Measurements from ENCODE around the gene RAP2B.

The RAP2B gene

DNA sequence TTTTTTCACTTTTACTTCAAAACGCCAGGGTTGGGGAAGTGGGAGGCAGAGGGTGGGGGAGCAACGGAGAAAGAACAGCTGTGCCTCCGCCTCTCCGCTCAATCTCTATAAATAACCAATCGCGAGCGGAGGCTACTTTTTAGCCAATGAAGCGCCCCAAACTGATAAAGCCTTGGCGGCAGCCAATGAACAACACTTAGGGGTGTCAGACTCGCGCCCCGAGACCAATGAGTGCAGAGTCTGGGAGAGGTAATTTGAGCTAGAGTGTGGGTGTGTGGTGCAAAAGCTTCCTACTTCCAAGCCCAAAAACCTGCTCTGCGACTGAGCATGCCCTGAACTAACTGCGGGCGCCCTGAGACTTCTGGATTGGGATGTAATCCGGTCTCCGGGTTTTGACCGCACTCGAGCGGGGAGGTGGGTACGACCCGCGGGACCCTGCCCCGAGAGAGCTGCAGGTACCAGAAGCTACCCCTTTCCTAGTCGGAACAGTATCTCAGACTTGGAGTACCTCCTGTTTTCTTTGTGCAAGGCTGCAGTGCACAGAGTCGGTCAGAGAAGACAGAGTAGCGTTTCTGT, 800 bp upstream of the RAP2B start:
- TF ChIP-seq CTCF (IDR thresholded peaks at IDR 0.05; ENCODE audit: low read depth, low read length), result no peak
- DNase-seq (ENCODE audit: extremely low read depth, low read depth), result peak; percentile 100

GRCh38 chr3:153162513-153163392, 727 bp downstream of the RAP2B start:
- TF ChIP-seq CTCF (IDR thresholded peaks at IDR 0.05; ENCODE audit: low read depth, low read length), result no peak
- no peak for DNase-seq (ENCODE audit: extremely low read depth, low read depth)

GRCh38 chr3:153163393-153163724, 1.3 kb downstream of the RAP2B start:
- no peak for DNase-seq (ENCODE audit: extremely low read depth, low read depth)

DNA sequence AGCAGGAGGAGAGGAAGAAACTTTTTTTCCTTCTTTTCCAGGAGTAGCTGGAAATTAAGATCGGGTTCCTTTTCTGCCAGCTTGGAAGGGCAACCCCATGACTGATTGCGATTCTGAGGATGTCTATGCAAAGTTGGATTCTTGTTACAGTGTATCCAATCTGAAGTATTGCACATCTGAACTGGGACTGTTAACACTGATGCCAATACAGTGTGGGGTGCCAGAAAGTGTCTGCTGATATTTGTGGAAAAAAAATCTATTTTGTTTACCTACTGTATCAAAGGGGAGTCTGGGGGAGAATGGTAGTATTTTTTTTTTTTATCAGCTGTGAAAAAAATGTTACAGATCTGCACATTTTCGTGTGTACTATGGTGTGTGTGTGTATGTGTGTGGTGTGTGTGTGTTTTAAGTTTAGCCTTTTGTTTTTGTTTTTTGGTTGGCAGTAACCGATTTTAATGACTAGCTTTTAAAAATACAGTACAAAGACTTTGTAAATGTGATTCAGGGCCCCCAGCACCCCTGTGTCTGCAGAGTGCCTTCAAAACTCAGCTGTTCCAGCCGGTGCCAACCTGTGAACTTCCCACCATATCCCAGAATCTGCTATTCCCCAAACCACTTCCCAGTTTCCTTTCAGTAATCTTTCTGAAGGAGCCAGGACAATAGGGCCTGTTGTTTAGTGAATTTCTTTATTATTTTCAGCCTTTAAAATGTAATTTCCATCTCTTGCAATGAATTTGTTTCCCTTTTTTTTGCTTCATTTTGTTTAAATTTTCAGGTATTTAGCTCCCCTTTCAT, 1.9 kb downstream of the RAP2B start:
- TF ChIP-seq CTCF (IDR thresholded peaks at IDR 0.05; ENCODE audit: low read depth, low read length), result no peak
- no peak for DNase-seq (ENCODE audit: extremely low read depth, low read depth)

More at GRCh38 chr3:153163393-153163724, 1.3 kb downstream of the RAP2B start:
- no peak for TF ChIP-seq CTCF (IDR thresholded peaks at IDR 0.05; ENCODE audit: low read depth, low read length)

- peak; percentile 20 for TF ChIP-seq CTCF (IDR thresholded peaks at IDR 0.05; ENCODE audit: low read depth, low read length)
- no peak for DNase-seq (ENCODE audit: extremely low read depth, low read depth)
Measured at GRCh38 chr3:153165261-153165681, 3.2 kb downstream of the RAP2B start.

- no peak for DNase-seq (ENCODE audit: extremely low read depth, low read depth)
- TF ChIP-seq CTCF (IDR thresholded peaks at IDR 0.05; ENCODE audit: low read depth, low read length), result no peak
Measured at GRCh38 chr3:153166206-153166605, 4.2 kb downstream of the RAP2B start.

GRCh38 chr3:153166796-153167195, 4.8 kb downstream of the RAP2B start:
- TF ChIP-seq CTCF (IDR thresholded peaks at IDR 0.05; ENCODE audit: low read depth, low read length), result no peak

More at GRCh38 chr3:153166796-153167195, 4.8 kb downstream of the RAP2B start:
- DNase-seq (ENCODE audit: extremely low read depth, low read depth), result no peak
